Esophagus squamous epithelium (tissue), 5 donors: ENCODE measurements around the gene CHID1. TPM values are rescaled to one million over a fixed set of nuclear protein-coding genes. Genes with fewer than 3 reads are reported as not detected.

Source experiments
- DNase-seq: peaks from one replicate; lab custom pipeline; 2025; lab: John Stamatoyannopoulos, UW
- H3K27ac ChIP-seq, 4 donors: fragments of 200-600 bp; sonication (generic); one replicate each; pipeline ENCODE4 v1.5.1; 2016 to 2019; ENCODE audit warnings: mild to moderate bottlenecking in 1 of 4
- H3K27me3 ChIP-seq, 4 donors: fragments of 200-600 bp; sonication (generic); 1 replicate in 3 of 4; 2 replicates in 1 of 4; pipeline versions ENCODE4 v1.5.1 to v1.6.0; 2017 to 2021; ENCODE audit warnings: antibody characterized with exemption in 1 of 4
- H3K36me3 ChIP-seq, 3 donors: fragments of 200-600 bp; sonication (generic); one replicate each; pipeline ENCODE4 v1.5.1; 2016 to 2019
- H3K4me1 ChIP-seq, 3 donors: fragments of 200-600 bp; sonication (generic); one replicate each; pipeline ENCODE4 v1.5.1; 2017 to 2019
- H3K4me3 ChIP-seq, 4 donors: fragments of 200-600 bp; sonication (generic); 1 replicate in 3 of 4; 2 replicates in 1 of 4; pipeline ENCODE4 v1.5.1; 2016 to 2019; ENCODE audit warnings: mild to moderate bottlenecking in 2 of 4, moderate library complexity in 1 of 4
- H3K9me3 ChIP-seq, 3 donors: fragments of 200-600 bp; sonication (generic); one replicate each; pipeline ENCODE4 v1.5.1; 2016 to 2019
- CTCF ChIP-seq, 6 experiments: fragments of 450-650 bp in 4 of 6; fragments of 200-600 bp in 2 of 6; sonication (generic) in 2 of 6; IDR thresholded peaks; one replicate each; pipeline ENCODE4 v1.5.1; 2016 to 2019; ENCODE audit warnings: antibody characterized with exemption in 6 of 6, mild to moderate bottlenecking in 4 of 6, moderate library complexity in 4 of 6
- POLR2A ChIP-seq, 4 donors: fragments of 450-650 bp; IDR thresholded peaks; one replicate each; pipeline ENCODE4 v1.6.1; 2017; ENCODE audit warnings: antibody characterized with exemption in 4 of 4, mild to moderate bottlenecking in 4 of 4, moderate library complexity in 3 of 4
- WGBS, 2 donors: methylation state at CpG; one replicate each; pipeline ENCODE4 v1.1.5; 2018; 5-methylcytosine and 5-hydroxymethylcytosine counted together
- intact Hi-C: fragments of 100-400 bp; cut with DNase I; formaldehyde crosslinking; loops from one replicate; pipeline ENCODE4 v1.15.0; 2022
- total RNA-seq, 4 donors: library from RNA; depleted of rRNA; stranded (reverse); fragments of >200 nt; gene quantifications; one replicate each; pipeline ENCODE4 v1.1.0, GENCODE V29; 2016
- donor health status: DM: yes; HTN: yes; CAD: no.

The CHID1 gene
- total RNA-seq, 4 donors from 2014 or later, result 58.2 to 63.4 (median 61.3) TPM

GRCh38 chr11:889257-889656 lies 21.4 kb downstream of the CHID1 start:
- no peaks in the 10 kb centered on the region for H3K4me1 ChIP-seq
- intact Hi-C loops, result no loop called here
- WGBS, 2 donors, result 92% methylated on average over 5 of the region's 13 CpGs; no CpG with 5 or more reads in 1 of the 2 donors

DNA sequence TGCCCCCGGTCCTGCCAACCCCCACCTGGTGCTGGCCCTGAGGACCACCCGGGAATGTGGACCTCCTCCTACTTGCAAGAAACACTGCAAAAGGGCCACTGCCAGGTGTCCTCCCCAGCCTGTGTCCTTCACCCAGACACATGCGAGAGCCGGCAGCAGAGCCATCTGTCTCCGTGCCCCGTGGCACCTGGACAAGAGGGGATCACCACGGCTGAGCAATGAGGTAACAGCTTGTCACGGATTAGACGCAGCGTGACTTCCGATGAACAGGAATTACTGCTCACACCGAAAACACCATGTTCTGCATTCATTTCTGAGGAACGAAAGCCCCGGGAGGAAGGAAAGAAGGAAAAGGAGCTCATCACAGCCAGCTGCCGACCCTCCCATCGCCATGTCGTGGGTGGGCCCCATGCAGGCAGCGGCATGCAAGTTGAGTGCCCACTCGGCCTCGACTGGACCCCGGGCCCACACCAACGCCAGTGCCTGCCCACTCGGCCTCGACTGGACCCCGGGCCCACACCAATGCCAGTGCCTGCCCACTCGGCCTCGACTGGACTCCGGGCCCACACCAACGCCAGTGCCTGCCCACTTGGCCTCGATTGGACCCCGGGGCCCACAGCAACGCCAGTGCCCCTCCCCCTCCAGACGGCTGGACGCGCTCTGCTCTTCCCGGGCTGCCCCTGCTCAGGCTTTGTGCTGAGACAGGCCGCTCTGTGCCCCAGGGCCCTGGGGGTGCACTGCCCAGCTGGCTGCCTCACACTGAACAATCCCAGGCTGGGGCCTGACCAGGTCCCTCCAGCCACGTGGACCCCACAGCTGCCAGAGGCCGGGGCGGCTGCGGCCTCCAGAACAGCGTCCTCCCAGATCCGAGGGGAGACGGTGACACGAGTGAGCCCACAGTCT lies 22.0 kb downstream of the CHID1 start:
- no peak for DNase-seq
- H3K4me3 ChIP-seq, result no peak overlapping the region
- TF ChIP-seq CTCF (IDR thresholded peaks at IDR 0.05) (no peak), POLR2A (IDR thresholded peaks at IDR 0.05) (no peak)
- 81 to 82% methylated on average over 11 to 30 of the region's 45 CpGs for WGBS, 2 donors
- H3K4me1 ChIP-seq, result no peaks in the 10 kb centered on the region
- no peaks in the 10 kb centered on the region for H3K9me3 ChIP-seq
- peaks cover 0 to 74% (median 7%) of the 10 kb centered on the region in 3 donors for H3K36me3 ChIP-seq
- H3K27me3 ChIP-seq, result no peaks in the 10 kb centered on the region
- no peak overlapping the region for H3K27ac ChIP-seq
- intact Hi-C loops, result no loop called here

More at GRCh38 chr11:889257-889656, 21.4 kb downstream of the CHID1 start:
- no peak for DNase-seq
- H3K27ac ChIP-seq, result no peak overlapping the region
- TF ChIP-seq CTCF (IDR thresholded peaks at IDR 0.05) (no peak), POLR2A (IDR thresholded peaks at IDR 0.05) (no peak)
- H3K27me3 ChIP-seq, result no peaks in the 10 kb centered on the region
- H3K9me3 ChIP-seq, result no peaks in the 10 kb centered on the region
- peaks cover 0 to 69% (median 7%) of the 10 kb centered on the region in 3 donors for H3K36me3 ChIP-seq
- no peak overlapping the region for H3K4me3 ChIP-seq

DNA sequence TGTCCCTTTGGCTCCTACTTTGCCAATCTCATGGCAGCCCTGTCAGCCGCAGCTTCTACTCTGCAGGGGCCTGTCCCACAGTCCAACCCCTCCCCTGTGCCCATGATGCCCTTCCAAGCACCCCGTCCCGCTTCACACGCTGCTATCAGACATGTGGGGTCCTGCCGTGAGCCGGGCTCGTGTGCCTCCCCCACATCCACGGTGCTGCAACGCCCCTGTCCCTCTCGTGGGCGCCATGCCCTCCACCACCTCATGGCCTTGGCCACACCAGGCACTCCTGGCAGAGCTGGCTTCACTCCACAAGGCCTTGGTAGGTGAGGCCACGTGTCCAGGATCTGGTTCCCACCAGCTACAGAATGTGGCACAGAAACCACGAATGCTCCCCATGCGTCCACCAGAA lies 23.0 kb downstream of the CHID1 start:
- no peak for DNase-seq
- WGBS, 2 donors, result 97% methylated on average over 8 to 10 of the region's 14 CpGs
- peaks cover 6 to 84% (median 7%) of the 10 kb centered on the region in 3 donors for H3K36me3 ChIP-seq

DNA sequence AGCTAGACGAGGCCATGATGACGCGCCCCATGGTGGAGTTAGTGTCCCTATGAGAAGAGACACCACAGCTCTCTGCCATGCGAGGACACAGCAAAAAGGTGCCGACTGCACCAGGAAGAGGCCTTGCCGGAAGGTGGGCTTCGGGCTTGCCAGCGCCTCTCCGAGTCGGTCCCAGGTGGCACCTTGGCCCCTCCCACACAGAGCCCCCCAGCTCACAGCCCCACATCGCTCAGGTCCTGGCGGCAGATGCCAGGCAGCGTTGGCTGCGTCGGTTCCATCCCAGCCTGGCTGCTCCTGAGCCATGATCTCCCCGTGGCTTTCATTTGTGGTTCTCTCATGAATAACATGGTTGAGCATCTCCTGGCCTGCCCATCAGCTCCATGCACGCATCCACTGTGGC lies 24.0 kb downstream of the CHID1 start:
- intact Hi-C loops, result no loop called here
- Histone ChIP-seq H3K27me3 (no peaks in the 10 kb centered on the region), H3K36me3 (peaks cover 6 to 94% (median 7%) of the 10 kb centered on the region in 3 donors), H3K4me3 (no peak overlapping the region), H3K4me1 (no peaks in the 10 kb centered on the region), H3K27ac (no peak overlapping the region), H3K9me3 (no peaks in the 10 kb centered on the region)
- 90 to 99% methylated on average over 14 to 17 of the region's 17 CpGs for WGBS, 2 donors
- DNase-seq, result no peak
- TF ChIP-seq POLR2A (IDR thresholded peaks at IDR 0.05) (no peak), CTCF (IDR thresholded peaks at IDR 0.05) (no peak)

More for the DNA sequence above, 23.0 kb downstream of the CHID1 start:
- Histone ChIP-seq H3K27ac (no peak overlapping the region), H3K27me3 (no peaks in the 10 kb centered on the region), H3K4me3 (no peak overlapping the region), H3K9me3 (no peaks in the 10 kb centered on the region), H3K4me1 (no peaks in the 10 kb centered on the region)
- no peak for TF ChIP-seq CTCF (IDR thresholded peaks at IDR 0.05)
- TF ChIP-seq POLR2A (IDR thresholded peaks at IDR 0.05), result no peak
- intact Hi-C loops, result no loop called here

DNA sequence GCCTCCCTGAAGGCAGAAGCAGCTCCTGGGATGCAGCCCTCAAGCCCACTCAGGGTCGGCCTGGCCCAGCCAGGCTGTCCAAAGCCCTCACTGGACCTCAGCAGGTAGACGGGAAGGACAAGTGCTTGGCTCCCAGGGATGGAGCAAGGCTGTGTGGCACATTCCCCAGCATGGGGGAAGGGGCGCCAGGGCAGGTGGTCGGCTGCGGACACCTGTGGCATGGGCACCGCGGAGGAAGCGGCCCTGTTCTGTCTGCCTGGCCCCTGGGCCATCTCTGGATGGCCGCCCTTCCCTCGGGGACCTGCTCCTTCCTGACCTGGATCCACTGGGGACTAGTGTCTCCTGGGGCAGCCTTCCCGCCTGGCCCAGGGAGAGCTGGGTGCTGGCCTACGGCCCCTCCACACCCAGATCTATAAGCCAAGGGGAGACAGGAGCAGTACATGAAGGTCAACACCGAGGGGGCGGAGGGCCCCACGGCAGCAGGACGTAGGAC lies 26.0 kb downstream of the CHID1 start:
- Histone ChIP-seq H3K36me3 (peaks cover 6 to 95% (median 15%) of the 10 kb centered on the region in 3 donors), H3K4me1 (no peaks in the 10 kb centered on the region), H3K4me3 (no peak overlapping the region), H3K27ac (no peak overlapping the region), H3K9me3 (no peaks in the 10 kb centered on the region), H3K27me3 (no peaks in the 10 kb centered on the region)
- TF ChIP-seq CTCF (IDR thresholded peaks at IDR 0.05), result no peak
- no peak for DNase-seq
- 50 to 68% methylated on average over 2 to 4 of the region's 16 CpGs for WGBS, 2 donors
- intact Hi-C loops, result no loop called here
